Mucosa of descending colon (tissue), 3 donors: ENCODE measurements around the gene DAAM2. TPM values are rescaled to one million over a fixed set of nuclear protein-coding genes. Genes with fewer than 3 reads are reported as not detected.

Experiments
- ATAC-seq: fragments of 200-7000 bp; cut with Tn5 transposase; one replicate; pipeline ENCODE4 v1.9.1; 2020; ENCODE audit warnings: mild to moderate bottlenecking, moderate library complexity
- DNase-seq, 3 donors: peaks; one replicate each; pipeline ENCODE4 v3.0.0-alpha.2; 2020
- H3K36me3 ChIP-seq: fragments of 200-600 bp; one replicate; pipeline ENCODE4 v1.8.0; 2021; ENCODE audit warnings: low read depth, mild to moderate bottlenecking
- H3K4me1 ChIP-seq: fragments of 200-600 bp; one replicate; pipeline ENCODE4 v1.8.0; 2021; ENCODE audit warnings: low read depth, mild to moderate bottlenecking
- H3K4me3 ChIP-seq: fragments of 200-600 bp; one replicate; pipeline ENCODE4 v1.8.0; 2021; ENCODE audit warnings: mild to moderate bottlenecking
- H3K9me3 ChIP-seq: fragments of 200-600 bp; one replicate; pipeline ENCODE4 v1.8.0; 2021; ENCODE audit warnings: mild to moderate bottlenecking
- CTCF ChIP-seq: fragments of 200-600 bp; IDR thresholded peaks from one replicate; pipeline ENCODE4 v1.8.0; 2022; ENCODE audit warnings: antibody characterized with exemption, mild to moderate bottlenecking
- intact Hi-C, 2 donors: fragments of 100-400 bp; cut with DNase I in 1 of 2; cut with micrococcal nuclease in 1 of 2; formaldehyde crosslinking; loops; one replicate each; pipeline versions ENCODE4 v1.11.0 to v1.11.1; 2022; cut with DNase I, micrococcal nuclease
- total RNA-seq, 3 donors: library from RNA; stranded (reverse); fragmentation: NEBNext Ultra II Directional in 2 of 3; extraction: Animal tissue kit (Norgen Biotek cat#: 25700) in 2 of 3; gene quantifications; one replicate each; pipeline versions ENCODE4 v1.2.1 to v1.2.4, GENCODE V29; 2021 to 2023
- donor health status: DM: no; HTN: no; CAD: no; lungs with moderate emphysema.
- donor health status: DM: no; HTN: no; CAD: no.
- donor health status: DM: no; HTN: yes; CAD: no.

DAAM2 gene
- total RNA-seq, 3 donors from 2014 or later: 6.1 to 27.8 (median 9.1) TPM

GRCh38 chr6:39849228-39849627 lies 57.1 kb downstream of the DAAM2 start:
- intact Hi-C loops: no loop called here
- no peak for TF ChIP-seq CTCF

GRCh38 chr6:39849764-39850163 lies 57.6 kb downstream of the DAAM2 start:
- TF ChIP-seq CTCF: no peak
- no peak for ATAC-seq
- no peak for DNase-seq
- Histone ChIP-seq H3K4me1 (no peaks in the 10 kb centered on the region), H3K36me3 (no peaks in the 10 kb centered on the region), H3K4me3 (no peak overlapping the region), H3K9me3 (no peaks in the 10 kb centered on the region)
- intact Hi-C loops: no loop called here

More at GRCh38 chr6:39849228-39849627, 57.1 kb downstream of the DAAM2 start:
- Histone ChIP-seq H3K36me3 (no peaks in the 10 kb centered on the region), H3K4me3 (no peak overlapping the region), H3K4me1 (no peaks in the 10 kb centered on the region), H3K9me3 (no peaks in the 10 kb centered on the region)
- DNase-seq (no peak), ATAC-seq (no peak)

- intact Hi-C loops: no loop called here
- no peak for TF ChIP-seq CTCF
- Histone ChIP-seq H3K4me1 (no peaks in the 10 kb centered on the region), H3K9me3 (no peaks in the 10 kb centered on the region), H3K4me3 (no peak overlapping the region), H3K36me3 (no peaks in the 10 kb centered on the region)
- DNase-seq: no peak
- no peak for ATAC-seq
Observed at GRCh38 chr6:39850736-39851297, 58.6 kb downstream of the DAAM2 start.

GRCh38 chr6:39851331-39851730 lies 59.2 kb downstream of the DAAM2 start:
- no peak for ATAC-seq

GRCh38 chr6:39852324-39852723 lies 60.1 kb downstream of the DAAM2 start:
- intact Hi-C loops: no loop called here
- no peak for TF ChIP-seq CTCF
- Histone ChIP-seq H3K9me3 (no peaks in the 10 kb centered on the region), H3K4me3 (no peak overlapping the region), H3K36me3 (no peaks in the 10 kb centered on the region), H3K4me1 (no peaks in the 10 kb centered on the region)
- ATAC-seq (no peak), DNase-seq (no peak)

More at GRCh38 chr6:39851331-39851730, 59.2 kb downstream of the DAAM2 start:
- DNase-seq: no peak
- no peak for TF ChIP-seq CTCF
- intact Hi-C loops: no loop called here
- no peaks in the 10 kb centered on the region for H3K9me3 ChIP-seq
- H3K4me3 ChIP-seq: no peak overlapping the region
- no peaks in the 10 kb centered on the region for H3K4me1 ChIP-seq
- H3K36me3 ChIP-seq: no peaks in the 10 kb centered on the region

- no peaks in the 10 kb centered on the region for H3K4me1 ChIP-seq
- ATAC-seq (no peak), DNase-seq (no peak)
- H3K4me3 ChIP-seq: no peak overlapping the region
- H3K9me3 ChIP-seq: no peaks in the 10 kb centered on the region
- no peak for TF ChIP-seq CTCF
- intact Hi-C loops: no loop called here
- no peaks in the 10 kb centered on the region for H3K36me3 ChIP-seq
Observed at GRCh38 chr6:39853604-39854003, 61.4 kb downstream of the DAAM2 start.
